OCI-LY1 (cell line): Measurements from ENCODE around the gene FGA.

ENCODE experiments used
- CTCF ChIP-seq: fragments of 200-600 bp; sonication (generic), shearing (Covaris generic); IDR thresholded peaks from 2 replicates; pipeline ENCODE4 v1.5.1; 2017; ENCODE audit warnings: mild to moderate bottlenecking, antibody characterized with exemption, low read length, moderate library complexity, mixed read lengths
- EZH2 ChIP-seq: fragments of 200-600 bp; sonication (generic), shearing (Covaris generic); IDR thresholded peaks from 2 replicates; pipeline ENCODE4 v1.8.0; 2017; ENCODE audit warnings: borderline replicate concordance, mixed run types, mild to moderate bottlenecking, antibody characterized with exemption, low read length, moderate library complexity, mixed read lengths

- TF ChIP-seq EZH2: no peak
- peak; percentile 76 for TF ChIP-seq CTCF
These were observed 28.3 kb upstream of the FGA start for GRCh38 chr4:154618708-154619315.
